HG03575 (cell line): ENCODE results near the gene HYAL1.
"Not testable (repeated sequence)": the region's sequence is repeated elsewhere in the genome, so short reads cannot be mapped to it uniquely, and the experiment has no call there.

Experiments used
- ATAC-seq: cut with Tn5 transposase; IDR thresholded peaks from one replicate; pipeline ENCODE4 v1.9.1; 2021; ENCODE audit not compliant: unreplicated experiment, insufficient number of reproducible peaks, low FRiP score; ENCODE audit errors: extremely low read depth

The HYAL1 gene

DNA sequence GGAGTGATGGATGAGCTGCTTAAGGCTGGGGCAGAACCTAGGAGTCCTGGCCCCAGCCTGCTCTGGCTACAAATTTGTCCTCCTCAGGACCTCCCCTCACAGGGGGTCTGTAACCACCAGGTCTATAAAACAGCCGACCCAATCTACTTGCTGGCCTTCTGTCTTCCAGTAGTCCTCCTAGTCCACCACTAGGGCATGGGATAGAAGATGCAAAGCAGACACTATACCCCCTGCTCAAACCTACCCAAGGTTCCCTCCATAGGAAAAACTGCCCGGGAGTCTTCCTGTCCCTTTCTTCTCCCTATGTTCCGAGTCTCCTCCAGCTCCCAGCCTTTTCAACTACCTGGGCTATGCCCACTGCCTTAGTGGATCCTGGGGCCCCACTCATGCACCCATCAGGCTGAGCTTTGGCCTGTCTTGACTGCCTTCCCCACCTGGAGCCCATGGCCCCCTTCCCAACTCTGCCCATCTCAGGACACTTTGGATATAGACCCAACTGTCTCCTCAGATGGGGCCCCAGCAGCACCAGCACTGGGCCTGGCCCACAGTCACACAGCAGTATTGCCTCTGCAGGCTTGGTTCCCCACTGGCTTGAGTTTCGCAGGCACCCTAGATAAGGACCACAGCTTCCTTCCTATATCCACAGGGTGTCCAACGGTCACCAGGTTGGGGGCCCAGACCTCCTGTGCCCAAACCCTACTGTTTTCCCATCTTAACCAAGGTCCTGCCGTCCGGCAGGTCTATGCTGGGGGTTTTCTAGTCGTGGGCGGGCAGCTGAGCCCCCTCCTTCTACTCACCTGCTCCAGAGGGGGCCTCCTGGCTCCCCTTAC lies 5.3 kb downstream of the HYAL1 start:
- no peak for ATAC-seq

DNA sequence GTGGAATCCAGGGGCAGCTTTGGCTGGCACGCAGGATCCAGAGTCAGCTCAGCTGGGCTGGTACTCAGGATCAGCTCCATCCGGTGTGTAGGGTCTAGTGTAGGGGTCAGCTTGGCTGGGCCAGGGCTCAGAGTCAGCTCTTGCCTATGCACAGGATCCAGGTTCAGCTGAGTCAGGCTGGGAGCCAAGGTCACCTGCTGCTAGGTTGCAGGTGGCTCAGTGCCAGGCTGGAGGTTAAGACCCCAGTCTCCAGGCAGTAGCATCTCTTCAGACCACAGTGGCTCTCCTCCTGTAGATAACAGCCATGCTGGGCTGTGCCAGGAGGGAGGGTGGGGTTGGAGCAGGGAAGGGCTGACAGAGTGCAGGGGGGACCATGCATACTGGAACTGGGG lies 6.0 kb downstream of the HYAL1 start:
- no peak for ATAC-seq

DNA sequence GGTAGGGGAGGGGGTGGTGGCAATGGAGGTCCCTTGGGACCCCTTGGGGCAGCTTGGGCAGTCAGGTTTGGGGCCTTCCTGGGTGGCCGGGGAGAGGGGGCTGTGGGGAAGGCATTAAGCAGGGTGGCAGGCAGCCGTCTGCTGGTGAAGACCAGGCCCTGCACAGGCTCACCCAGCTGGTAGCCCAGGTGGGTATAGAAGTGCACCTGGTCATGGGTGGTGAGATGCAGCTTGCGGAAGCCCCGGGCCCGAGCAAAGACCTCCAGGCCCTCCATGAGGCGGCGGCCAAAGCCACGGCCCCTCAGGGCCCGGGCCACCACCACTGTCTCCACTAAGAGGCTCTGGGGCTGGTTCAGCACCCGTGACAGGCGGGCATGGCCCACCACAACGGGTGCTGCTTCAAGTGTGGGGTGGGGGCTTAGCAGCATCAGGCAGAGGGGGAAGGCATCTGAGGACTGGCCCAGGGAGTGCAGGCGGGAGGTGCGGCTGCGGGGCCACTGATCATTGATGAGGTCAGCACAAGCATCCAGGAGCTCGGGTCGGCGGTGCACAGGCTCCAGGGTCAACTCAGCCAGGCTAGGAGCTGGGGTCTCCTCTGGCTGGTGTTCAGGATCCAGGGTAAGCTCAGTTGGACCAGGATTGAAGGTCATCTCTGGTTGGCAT lies 6.5 kb downstream of the HYAL1 start:
- ATAC-seq, result no peak

DNA sequence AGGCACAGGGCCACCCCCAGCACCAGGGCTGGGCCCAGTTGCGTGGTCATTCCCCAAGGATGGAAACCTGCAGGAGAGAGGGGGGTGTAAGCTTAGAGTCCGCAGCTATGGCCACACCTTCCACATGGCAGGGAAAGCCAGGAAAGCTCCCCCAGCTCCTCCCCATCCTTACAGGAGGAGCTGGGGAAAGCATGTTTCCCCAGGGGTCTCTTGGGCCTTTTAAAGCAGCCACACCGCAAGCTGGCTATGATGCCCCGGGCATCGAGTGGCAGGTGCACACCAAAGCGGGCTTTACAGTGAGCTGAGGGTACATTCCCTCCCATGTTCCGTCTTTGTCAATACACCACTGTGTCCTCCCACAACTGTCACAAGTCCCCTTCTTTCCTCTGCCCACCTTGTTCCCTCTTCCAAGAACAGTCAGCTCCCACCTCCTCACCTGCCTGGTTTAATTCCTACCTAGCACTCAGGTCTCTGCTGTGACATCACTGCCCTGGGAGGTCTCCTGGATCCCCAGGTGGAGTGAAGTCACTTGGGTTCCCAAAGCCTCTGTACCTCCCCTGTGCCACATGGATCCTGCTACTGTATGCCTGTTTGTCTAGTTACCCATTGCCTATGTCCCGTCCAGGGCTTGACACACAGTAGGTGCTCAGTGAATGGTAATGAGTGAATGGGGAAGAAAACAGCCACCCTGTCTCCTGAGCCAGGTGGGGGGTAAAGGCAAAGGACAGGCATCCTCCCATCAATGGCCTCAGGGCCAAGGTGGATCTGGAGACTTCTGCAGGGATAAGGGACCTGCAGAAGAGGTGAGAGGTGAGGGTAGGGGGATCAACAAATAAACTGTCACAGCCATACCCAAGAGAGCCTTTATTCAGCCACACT lies 7.6 kb downstream of the HYAL1 start:
- no peak for ATAC-seq

DNA sequence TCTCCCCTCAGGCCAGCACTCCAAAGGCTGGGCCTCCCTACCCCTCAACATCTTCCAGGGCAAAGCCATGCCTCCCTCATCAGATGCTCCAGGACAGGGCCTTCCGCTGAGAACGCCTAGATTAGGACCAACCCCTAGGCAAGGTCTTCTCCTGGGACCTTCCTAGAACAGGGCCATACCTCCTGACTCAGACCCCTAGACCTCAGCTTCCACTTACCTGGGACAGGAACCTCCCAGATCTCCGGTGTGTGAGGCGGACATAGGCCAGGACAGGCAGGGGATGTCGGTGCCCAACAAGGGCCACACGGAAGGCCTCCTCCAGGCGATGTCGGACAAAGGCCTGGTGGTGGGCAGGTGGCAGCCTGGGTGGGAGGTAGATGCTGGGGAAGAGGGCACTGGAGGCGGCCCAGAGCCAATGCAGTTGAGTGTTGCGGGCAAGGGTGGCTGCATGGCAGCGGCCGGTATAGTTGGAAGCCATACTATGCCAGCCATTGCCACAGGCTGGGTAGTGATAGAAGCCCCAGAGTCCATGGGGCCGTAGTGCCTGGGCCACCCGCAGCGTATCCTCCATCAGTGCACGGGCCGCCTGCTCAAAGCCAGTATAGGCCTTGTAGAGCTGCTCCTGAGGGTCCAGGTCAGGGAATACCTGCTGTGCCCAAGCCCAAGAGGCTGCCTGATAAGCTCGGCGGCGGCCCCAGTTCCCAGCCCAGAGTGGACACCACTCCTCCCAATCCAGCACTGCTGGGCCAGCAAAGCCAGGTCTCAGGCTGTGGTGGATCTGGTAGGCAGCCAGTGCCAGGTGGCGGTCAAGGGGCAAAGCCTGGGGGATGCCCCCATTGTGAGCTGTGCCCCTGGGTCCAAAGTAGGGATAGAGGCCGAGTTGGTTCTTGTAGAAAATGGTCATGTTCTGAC lies 8.6 kb downstream of the HYAL1 start:
- no peak for ATAC-seq

DNA sequence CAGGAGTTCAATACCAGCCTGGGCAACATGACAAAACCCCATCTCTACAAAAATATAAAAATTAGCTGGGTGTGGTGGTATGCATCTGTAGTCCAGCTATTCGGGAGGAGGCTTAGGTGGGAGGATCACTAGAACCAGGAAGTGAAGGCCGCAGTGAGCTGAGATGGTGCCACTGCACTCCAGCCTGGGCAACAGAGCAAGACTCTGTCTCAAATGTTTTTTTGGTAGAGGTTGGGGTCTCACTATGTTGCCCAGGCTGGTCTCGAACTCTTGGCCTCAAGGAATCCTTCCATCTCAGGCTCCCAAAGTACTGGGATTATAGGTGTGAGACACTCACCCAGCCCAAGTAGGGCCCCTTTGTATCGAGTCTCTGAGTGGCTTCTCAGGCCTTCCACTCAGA lies 9.3 kb downstream of the HYAL1 start:
- ATAC-seq, result no peak

DNA sequence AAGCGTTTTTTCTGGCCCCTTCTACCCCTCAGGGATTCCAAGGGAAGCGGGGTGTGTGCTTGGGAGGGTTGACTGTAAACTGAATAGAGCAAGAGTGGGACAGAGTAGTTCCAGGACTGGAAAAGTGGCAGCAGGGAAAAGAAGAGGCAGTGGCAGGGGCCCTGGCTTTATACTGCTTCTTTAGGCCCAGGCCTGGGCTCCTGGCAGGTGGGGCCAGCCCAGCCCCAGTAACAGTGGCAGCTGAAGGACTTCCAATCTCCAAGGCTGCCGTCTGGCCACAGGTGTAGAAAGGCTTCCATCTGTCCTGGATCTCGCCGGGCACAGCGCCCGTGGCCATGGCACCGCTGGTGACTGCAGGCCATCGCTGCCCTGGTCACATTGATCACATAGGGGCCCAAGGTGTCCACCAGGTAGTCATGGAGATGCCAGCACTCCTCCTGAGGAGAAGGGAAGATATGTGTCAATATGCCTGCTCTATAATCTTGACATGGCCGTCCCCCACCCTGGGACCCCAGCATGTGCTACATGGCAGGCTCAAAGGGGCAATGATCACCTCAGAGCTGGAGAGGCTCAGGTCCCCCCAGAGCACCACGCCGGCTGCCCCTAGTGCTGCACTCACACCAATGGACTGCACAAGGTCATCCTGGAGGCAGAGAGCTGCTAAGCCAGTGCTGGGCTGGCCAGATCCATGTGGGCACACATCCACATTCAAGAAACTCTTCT lies 10.1 kb downstream of the HYAL1 start:
- no peak for ATAC-seq

DNA sequence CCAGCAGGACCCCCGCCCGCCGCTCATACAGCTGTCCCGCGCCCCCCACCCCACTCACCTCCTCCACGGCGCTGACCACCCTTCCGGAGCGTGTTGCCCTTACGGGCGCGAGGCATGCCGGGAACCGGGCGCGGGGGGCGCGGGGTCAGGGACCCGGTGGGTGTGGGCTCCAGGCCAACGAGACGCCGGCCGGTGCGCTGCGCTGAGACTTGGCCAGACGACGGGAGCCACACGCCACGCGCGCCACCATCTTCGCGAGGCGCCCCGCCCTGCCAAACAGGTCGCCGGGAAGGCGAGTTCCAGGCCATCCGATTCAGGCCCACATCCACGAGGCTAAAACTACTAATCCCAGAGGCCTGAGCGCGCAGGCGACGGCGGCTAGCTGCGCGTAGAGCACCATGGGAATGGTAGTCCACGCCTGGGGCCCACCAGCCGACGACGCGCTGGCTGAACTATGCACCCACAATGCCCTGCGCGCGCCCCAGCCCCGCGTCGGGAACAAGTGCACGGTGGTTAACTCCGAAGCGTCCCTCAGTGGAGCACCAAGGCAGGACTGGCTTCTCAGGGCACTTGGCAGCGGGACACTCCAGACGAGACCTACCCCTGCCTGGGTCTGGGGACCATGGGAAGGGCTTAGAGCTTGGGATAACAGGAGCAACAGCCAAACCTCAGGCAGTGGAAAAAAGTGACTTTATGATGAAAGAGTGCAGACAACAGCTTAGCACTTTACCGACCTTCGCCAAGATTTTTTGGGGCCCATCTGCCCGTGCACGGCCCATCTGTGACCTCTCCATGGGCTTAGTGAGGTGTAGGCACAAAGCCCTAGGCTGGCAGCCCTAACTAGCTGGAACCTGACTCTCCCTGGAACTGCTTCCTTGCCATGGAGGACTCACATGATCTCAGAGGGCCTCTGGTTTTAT lies 11.0 kb downstream of the HYAL1 start, which contains the start of gene IFRD2:
Gene IFRD2 (minus strand): TSS at position 271 of the 920 bp plus-strand sequence. CDS start 155 bp downstream, at position 116.
- peak; percentile 58 for ATAC-seq

DNA sequence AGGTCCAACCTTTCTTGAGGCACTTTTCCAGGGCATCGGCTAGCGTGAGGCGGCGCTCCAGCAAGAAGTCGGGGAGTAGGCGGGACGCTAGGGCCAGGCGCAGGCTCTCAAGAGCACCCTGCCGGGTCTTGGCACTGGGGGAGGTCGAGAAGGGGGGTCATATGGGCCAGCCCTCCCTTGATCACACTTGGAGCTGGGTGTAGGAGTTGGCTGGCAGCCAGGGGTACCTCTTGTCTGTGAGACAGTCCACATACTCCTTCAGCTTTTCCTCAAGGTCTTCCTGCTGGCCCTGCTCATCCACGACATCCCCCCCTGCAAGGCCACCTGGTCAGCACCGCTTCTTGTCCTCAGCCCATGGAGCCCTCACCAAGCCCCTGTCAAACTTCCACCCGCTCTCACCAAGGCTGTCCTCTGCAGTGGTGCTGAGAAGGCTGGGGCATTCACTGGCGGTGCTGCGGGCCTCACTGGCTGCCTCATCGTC lies 13.2 kb downstream of the HYAL1 start:
- ATAC-seq, result no peak

DNA sequence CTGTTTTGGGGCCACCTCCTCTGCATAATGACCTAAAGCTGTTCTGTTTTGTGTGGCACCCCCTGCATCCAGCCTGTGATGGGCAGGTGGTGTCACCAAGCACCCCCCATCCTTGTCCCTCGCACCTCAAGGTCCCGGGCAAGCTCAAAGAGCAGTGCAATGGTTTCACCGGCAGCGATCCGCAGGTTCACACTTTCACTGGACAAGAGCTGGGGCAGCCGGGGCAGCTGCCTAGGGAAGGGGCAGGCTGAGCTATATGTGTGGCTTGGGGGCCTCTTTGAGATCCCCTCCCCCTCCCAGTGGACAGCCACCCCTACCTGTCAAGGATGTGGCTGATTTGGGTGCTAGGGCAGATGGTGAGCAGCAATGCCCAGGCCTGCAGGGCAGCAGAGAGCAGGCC lies 14.2 kb downstream of the HYAL1 start:
- no peak for ATAC-seq

DNA sequence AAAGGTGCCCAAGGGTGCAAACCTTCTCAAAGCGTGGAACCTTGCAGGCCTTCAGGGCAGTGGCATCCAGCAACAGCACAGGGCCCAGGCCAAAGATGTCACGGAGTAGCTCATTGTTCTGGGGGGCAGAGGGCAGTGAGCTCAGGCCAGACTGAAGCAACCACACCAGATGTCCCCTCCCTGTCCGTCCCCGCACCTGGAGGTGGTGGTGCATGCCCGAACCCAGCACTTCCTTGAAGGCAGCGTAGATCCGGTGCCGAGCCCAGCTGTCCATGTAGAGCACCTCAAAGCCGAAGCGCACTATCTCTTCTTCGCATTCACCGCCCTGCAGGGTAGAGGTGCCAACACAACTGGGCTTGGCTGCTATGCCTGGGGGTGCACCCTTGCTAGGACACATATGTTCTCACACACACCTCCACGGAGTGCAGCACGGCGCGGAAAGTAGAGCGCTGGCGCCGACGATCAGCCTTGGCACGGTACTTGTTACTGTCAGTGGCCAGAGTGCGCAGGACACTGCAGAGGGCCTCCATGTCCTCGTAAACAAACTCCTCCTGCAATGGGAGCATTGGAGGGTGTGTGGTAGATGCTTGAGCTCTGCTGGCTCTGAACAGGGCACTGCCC lies 14.9 kb downstream of the HYAL1 start:
- no peak for ATAC-seq

DNA sequence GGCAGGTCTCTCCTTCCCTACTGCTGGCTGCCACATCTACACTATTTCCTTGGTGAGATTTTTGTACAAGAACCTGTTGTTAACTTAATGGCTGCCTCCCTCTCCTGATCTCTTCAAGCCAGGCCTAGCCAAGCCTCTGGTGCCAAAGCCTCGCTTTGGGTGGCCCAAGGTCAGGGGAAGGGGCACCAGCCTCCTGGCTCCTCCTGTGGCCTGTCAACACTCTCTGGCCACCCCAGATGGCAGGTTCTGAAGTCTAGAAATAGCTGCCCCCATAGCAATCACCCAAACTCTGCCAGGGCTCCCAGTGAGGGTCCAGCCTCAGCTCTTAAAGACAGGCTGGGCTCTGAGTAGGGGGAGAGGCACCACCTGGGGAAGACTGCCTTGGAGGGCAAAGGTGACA lies 16.1 kb downstream of the HYAL1 start:
- no peak for ATAC-seq

DNA sequence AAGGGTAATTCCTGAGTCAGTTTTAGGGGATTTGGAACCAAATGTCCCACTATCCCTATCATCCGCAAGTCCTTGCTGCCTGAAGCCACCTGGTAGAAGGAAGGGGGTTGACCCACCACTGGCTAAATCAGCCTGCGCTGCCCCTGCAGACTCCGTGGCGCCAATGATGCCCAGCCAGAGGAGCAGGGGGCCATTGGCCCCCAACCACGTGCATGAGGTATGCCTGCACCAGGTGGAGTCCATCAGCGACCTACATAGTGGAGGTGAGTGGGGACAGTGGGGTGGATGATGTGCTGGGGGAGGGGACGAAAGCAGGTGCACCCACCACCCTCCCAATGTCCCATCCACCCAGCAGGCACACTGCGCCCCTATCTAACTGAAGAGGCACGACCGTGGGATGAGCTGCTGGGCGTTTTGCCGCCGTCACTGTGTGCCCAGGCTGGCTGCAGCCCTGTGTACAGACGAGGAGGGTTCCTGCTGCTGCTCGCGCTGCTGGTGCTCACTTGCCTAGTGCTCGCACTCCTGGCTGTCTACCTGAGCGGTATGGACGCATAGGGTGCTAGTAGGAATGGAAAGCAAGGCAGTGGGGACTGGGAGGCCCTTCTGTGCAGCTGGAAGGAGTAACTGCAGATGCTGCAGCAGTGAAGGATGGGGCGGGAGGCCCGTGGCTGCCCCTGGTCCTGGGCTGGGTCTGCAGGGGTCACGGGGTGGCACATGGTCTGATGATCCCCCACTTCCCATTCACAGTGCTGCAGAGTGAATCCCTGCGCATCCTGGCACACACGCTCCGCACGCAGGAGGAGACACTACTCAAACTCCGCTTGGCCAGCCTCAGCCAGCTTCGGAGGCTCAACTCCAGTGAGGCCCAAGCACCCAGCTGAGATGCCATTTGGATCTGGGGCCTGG lies 16.8 kb downstream of the HYAL1 start:
- ATAC-seq, result no peak

DNA sequence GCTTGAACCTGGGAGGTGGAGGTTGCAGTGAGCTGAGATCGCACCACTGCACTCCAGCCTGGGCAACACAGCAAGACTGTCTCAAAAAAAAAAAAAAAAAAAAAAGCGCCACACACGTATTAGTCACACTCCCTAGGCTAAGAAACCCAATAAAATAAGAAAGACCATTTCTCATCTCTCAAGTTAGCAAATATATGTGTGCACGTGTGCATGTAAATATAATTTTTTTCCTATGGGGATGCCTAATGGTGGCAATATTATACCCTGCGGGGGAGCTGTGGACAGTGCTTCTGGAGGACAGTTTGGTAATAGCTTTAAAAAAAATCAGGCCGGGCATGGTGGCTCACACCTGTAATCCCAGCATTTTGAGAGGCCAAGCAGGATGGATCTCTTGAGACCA lies 19.3 kb downstream of the HYAL1 start:
- ATAC-seq, result not testable (repeated sequence)

DNA sequence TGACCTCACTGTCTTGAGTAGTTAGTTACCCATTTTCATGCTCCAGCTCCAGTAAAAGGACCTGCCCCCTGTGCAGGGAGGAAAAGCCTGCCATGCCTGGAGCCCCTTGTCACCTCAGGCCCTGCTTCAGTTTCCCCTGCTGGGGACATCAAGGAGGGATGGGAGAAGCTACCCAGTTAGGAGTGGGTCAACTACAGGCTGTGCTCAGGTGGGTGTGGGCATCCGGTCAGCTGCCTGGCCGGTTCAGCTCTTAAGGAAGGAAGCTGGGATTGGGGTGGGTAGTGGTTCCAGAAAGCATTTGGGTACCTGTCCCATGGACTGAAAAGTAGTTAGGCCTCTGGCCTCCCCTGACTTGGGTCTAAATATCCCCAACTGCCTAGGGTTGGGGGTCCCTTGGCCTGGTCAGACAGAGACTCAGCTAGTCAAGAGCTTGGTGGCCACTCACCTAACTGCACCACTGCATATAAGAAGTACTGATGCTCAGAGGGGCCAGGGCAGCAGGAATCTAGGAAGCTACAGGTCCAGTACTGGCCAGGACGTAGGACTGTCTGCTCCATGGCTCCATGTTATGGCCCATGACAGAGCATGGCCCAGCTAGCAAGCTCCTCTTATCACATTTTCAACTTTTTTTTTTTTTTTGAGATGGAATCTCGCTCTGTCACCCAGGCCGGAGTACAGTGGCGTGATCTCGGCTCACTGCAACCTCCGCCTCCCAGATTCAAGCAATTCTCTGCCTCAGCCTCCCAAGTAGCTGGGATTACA lies 23.9 kb downstream of the HYAL1 start:
- no peak for ATAC-seq
